ENCODE measurements around the gene HMCN1. TPM values are rescaled to one million over a fixed set of nuclear protein-coding genes. Genes with fewer than 3 reads are reported as not detected.
"Not testable (repeated sequence)": the region's sequence is repeated elsewhere in the genome, so short reads cannot be mapped to it uniquely, and the experiment has no call there.

Gene HMCN1
- total RNA-seq, 1 donor from 2014 or later: 8.6 TPM

DNA sequence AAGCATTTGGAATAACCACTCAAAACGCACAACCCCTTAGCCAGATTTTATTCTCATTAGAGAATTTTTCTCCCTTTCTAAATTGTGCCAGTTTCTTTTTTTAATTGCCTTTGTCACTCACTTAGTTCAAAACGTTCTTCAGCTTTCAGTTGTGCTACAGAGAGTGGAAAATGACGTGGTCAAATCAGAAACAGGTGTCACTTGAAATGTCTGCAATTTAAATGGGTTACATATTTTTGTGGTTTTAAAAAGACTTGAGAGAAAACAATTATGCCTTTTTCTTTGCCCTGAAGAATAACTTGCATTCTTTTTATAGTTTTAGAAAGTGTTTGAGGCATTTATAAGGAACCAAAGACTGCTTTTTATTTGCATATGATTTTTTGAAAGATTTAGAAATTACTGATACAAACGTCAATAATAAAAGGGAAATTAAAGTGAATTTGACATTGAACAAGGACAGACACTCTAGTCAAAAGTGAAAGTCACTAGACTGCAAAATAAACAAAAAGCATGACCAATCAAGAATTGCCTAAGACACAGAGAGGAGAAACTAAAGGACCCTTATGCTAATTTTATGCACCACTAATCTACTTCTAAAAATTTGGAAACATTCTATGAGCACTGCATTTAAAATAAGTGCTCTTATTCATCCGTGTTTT lies 449.9 kb downstream of the HMCN1 start:
- DNase-seq (ENCODE audit: low spot score) (no peak), ATAC-seq (peak; percentile 74)

DNA sequence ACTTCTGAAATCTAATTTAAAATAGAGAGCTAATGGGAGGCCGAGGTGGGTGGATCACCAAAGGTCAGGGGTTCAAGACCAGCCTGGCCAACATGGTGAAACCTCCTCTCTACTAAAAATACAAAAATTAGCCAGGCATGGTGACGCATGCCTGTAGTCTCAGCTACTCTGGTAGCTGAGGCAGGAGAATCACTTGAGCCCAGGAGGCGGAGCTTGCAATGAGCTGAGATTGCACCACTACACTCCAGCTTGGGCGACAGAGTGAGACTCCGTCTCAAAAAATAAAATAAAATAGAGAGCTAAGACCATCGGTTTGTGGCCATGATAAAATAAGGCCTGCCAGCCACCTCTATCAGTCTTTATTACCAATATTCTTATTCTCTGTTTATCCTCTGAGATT lies 452.1 kb downstream of the HMCN1 start:
- ATAC-seq; DNase-seq (ENCODE audit: low spot score): not testable (repeated sequence)

DNA sequence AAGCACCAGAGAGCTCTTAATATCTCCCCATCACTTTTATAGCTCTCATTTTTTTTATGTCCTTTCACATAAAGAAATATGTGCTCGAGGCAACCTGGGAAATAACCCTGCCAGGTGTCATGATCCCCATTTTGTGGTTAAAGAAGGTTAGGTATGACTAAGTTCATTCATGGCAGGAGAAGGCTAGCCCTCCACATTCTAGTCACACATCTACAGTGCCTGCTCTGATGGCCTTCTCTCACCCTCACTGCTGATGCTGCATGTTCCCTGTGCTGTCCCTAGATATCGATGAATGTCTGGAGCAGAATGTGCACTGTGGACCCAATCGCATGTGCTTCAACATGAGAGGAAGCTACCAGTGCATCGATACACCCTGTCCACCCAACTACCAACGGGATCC lies 453.4 kb downstream of the HMCN1 start:
- ATAC-seq: no peak

DNA sequence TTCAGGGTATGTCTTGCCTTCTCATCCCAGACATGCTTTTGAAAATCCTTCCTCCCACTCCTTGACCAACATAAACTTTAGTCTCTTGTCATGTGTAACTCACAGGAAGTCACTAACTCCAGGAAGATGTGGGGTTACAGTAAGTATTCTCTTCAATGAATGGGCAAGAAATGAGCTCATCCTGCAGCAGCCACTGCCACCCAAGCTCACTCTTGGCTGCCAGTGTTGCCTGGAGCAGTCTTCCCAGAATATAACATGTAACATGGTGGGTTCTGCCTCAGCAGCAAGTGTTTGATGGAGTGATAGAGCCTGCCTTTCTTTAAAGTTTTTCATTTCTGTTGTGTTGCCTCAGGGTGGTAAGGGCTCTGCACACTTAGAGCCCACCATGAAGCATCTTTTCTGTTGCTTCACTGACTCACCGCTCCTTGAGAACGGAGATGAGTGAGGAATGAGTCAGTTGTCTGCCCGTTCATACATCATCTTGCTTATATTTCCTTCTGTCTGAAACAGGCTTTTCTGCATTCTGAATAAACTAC lies 453.9 kb downstream of the HMCN1 start:
- ATAC-seq (no peak), DNase-seq (ENCODE audit: low spot score) (no peak)

More for the DNA sequence above, 453.4 kb downstream of the HMCN1 start:
- DNase-seq (ENCODE audit: low spot score): no peak

DNA sequence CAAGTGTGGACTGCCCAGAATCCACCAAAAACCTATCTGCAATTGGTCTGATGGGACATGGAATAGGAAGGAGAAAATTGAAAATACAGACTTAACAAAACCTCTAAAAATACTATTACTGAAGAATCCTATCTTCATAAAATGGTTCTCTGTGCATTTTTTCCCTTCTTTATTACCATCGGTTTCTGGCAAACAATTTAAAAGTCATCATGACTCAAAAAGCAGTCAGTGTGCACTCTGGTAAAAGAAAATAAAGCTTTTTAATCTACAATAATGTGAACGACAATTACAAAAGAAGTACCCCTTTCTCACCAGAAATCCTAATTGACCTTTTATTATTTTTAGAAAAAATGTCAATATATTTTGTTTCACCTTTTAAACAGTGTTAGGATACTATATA lies 454.5 kb downstream of the HMCN1 start:
- DNase-seq (ENCODE audit: low spot score) (no peak), ATAC-seq (no peak)

DNA sequence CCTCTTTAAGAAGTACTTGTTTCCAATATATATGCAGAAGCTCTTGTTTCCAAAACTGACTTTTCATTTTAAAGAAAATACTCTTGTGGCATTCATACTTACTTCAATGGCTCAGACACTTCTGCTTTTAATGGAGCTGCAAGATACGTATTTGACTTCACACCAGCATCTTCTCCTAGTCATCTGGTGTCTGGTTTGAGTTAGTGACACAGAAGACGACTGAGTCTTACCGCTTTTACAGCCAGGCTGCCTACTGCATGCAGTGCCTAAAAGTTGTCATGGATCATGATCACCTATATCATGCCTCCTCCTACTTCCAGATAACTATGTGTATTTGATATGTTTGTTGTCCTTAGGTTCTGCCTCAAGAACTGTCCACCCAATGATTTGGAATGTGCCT lies 455.0 kb downstream of the HMCN1 start:
- ATAC-seq (no peak), DNase-seq (ENCODE audit: low spot score) (no peak)

DNA sequence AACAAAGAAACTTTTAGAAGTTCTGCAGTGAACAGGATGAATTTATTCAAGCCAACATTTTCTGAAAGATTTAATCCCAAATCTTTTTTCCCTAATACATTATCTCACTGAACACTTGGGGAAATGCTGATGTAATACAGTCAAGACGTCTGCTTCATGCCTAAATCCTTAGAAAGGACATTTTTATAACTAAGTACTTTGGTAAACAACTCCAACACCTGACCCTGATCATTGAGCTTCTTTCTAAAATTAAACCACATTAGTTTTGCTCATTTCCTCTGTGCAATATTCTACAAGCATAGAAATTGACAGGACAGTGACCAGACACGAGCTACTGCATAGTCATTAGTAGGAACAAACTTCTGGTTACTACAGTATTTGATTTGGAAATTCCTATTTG lies 457.3 kb downstream of the HMCN1 start:
- ATAC-seq: no peak
- no peak for DNase-seq (ENCODE audit: low spot score)

DNA sequence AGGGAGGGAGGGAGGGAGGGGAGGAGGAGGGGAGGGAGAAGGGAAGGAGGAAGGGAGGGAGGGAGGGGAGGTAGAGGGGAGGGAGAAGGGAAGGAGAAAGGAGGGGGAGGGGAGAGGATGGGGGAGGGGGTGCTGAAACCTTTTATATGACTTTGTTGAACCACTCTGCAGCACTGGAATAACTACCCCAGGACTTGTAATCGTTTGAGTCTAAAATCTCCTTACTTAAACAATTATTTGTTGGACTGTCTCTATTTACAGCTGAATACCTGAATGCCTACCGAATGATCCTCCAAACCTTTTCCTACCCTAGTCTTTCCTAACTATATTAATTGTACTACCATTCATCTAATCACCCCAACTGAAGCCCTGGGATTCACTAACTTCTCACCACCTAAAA lies 459.0 kb downstream of the HMCN1 start:
- ATAC-seq: no peak
- no peak for DNase-seq (ENCODE audit: low spot score)

DNA sequence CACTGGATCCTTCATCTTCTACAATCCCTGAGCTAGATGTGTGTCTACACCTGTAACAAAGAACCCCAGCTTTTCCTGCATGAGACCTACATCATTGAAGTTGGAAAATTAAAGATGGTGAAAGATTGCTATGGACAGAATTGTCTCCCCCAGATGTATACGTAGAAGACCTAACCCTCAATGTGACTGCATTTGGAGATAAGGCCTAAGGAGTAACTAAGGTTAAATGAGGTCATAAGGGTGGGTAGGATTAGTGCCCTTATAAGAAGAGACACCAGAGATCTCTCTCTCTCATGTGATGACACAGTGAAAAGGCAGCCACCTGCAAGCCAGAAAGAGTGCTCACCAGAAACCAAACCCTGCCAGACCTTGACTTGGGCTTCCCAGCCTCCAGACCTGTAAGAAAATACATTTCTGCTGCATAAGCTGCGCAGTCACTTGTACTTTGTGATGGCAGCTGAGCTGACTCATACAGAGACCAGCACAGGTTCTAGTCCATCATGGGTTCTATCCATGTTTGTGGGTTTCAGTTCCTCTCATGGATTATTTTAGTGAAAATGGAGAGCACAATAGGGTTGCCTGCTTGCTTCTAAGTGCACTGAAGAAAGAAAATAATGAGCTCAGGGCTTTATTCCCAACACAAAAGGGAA lies 460.0 kb downstream of the HMCN1 start:
- ATAC-seq (no peak), DNase-seq (ENCODE audit: low spot score) (no peak)

DNA sequence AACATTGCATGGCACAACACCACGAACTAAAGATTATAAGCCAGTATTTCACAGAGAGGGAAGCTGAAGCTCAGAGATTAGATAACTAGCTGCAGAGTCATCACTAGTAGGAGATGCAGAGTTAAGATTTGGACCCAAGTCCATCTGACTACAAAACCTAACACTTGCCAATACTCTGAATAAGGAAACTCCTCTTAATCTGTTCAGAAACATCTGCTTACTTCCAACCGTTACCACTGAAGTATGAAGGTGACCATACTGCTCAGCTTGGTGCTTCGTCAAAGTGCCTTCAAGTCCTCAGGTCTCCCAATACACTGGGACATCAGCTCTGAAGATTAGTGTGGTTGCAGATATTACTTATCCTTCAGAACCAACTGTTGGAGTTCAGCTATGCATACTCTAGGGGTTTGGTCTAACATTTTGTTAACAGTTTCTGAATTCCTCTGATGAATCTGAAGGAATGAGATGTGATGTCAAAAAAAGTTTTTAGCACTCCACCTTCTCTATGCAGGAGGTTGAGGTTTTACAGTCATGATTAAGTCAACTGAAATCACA lies 461.3 kb downstream of the HMCN1 start:
- ATAC-seq (no peak), DNase-seq (ENCODE audit: low spot score) (no peak)

DNA sequence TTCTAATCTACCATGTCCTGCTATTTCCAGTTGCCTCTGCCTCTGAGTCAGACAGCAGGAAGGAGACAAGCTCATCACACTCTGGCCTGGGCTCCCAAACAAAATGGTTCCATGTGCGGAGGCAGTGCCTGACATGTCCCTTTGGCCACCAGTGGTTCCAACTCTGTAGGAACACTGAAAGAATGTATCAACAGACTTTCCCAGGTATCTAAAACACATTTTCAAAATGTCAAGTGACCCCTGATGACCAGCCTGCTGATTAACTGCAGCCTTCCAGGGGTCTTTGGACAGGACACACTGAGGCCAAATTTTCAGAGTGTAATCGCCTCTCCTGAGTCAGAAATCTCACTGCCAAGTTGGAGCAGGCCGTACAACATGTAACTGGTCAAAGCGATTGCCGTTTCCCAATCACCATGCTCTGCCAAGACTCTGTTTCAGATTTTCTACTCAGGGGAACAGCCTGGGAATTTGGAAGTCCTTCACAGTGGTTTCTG lies 468.1 kb downstream of the HMCN1 start:
- DNase-seq (ENCODE audit: low spot score): peak; percentile 62

DNA sequence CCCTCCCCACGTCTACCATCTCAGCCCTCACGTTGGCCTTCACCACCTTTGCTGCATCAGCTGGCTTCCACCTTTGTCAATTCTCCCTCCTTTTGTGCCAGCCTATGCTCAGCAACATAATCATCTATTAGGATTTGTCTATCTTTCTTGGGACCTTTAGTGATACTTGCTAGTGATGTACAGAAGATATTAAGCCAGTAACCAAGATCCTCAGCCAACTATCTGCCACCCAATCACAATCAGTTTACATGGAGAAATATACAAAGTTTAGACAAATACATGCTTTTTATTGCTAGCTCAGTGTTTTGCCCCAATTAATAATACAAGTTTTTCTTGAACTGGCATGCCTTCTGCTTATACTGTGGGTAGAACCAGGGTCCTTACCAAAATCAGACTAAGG lies 468.6 kb downstream of the HMCN1 start:
- no peak for DNase-seq (ENCODE audit: low spot score)
- ATAC-seq: no peak

More for the DNA sequence above, 468.1 kb downstream of the HMCN1 start:
- peak; percentile 97 for ATAC-seq

DNA sequence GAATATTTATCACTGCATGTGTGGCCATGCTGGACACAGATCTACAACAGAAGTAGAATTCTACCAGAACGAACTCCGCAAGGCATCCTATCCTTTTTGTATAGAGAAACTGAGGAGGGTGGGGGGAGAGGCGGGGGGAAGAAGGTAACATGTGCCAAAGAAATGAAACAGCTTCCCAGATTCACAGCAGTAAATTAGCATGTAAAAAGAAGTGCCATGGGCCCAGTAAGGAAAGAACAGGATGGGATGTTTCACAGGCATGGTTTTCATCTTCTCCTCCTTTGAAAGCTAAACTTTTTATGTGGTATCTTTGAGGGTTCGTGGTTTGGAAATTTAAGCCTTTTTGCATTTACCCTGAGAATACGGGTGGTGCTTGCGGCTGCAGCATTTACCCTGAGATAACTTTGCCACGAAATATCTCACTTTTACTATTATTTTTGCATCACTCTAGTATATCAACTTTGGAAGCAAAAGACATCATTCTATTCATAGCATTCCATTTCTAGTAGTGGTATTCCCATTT lies 471.9 kb downstream of the HMCN1 start:
- no peak for DNase-seq (ENCODE audit: low spot score)
- ATAC-seq: no peak

DNA sequence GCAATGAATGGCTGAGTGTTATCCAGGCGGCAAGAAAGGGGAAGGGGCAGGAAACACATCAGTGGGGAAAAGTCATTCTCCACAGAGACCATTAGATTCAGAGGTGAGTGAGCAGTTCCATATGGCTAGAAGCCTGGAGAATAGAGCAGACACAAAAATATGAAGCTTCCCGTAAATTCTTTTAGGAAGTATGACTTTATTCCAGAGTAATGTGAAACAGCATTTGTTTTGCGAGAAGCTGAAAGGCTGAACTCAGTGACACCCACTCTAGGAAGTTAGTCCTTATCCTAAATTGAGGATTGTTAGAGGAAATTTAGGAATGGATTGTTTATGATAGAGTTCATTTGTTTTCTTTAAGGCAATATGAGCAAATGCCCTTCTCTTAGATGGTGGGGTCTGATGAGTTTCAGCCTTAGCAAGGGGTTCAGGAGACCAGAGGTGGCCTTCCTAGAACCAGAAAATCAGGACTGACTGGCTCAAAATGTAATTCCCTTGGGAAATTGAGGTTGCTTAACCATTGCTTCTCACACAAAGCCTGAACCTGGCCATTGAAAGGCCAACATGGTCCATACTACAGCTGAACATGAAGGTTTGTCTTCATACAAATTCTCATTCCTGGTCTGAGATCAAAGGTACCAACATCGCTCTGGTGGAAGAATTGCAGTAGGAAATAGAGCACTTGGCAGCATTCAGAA lies 473.3 kb downstream of the HMCN1 start:
- DNase-seq (ENCODE audit: low spot score) (no peak), ATAC-seq (no peak)

DNA sequence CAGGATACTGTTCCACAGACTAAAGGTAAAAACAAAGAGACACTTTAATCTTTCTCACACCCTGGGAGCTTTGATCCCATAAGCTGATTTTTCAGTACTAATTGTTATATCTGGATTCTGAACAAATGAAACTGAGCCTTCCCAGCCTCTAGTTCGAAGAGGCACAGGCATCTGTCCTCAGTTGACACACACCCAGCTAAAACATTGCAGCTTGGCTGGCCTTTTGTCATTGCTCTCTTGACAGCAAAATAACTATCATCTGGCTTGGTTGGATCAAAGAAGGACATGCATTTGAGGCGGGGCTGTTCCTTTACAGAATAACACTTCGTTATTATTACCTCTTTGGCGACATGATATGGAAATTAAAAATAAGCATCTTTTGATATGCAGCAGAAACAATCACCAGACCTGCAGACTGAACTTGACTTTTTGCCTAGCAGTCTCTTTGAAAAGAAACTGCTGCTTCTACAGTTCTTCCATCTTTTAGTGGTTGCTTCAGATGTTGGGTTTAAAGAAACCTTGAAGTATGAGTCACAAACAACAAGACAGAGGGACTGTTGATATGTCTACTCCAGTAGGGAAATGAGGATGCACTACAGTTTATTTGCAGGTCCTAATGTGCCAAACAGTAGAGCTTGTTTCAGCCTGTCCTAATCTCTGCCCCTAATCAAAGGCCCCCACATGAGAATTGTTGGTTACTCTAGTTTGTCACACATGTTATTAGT lies 474.4 kb downstream of the HMCN1 start:
- DNase-seq (ENCODE audit: low spot score): no peak
- ATAC-seq: no peak

DNA sequence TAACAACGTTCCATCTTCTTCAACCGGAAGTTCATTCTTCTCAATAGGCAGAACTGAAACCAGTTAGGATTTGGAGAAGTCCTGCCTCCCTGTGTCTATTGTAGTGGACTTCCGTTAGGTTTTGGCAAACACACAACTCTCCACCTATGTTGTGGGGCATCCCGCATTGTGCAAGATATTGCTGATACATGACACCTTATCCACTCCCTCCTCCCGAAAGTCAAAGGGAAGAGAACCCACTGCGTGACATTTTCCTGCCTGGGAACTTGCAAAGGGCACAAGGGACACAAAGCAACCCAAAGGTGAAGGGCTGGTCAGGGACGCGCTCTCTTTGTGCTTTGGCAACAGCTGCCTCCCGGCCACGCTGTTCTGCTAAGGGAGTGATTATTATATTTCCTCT lies 476.1 kb downstream of the HMCN1 start:
- ATAC-seq: peak; percentile 73
- no peak for DNase-seq (ENCODE audit: low spot score)

DNA sequence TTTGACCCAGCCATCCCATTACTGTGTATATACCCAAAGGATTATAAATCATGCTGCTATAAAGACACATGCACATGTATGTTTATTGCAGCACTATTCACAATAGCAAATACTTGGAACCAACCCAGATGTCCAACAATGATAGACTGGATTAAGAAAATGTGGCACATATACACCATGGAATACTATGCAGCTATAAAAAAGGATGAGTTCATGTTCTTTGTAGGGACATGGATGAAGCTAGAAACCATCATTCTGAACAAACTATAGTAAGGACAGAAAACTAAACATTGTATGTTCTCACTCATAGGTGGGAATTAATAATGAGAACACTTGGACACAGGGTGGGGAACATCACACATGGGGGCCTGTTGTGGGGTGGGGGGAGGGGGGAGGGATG lies 477.4 kb downstream of the HMCN1 start:
- ATAC-seq; DNase-seq (ENCODE audit: low spot score): not testable (repeated sequence)

DNA sequence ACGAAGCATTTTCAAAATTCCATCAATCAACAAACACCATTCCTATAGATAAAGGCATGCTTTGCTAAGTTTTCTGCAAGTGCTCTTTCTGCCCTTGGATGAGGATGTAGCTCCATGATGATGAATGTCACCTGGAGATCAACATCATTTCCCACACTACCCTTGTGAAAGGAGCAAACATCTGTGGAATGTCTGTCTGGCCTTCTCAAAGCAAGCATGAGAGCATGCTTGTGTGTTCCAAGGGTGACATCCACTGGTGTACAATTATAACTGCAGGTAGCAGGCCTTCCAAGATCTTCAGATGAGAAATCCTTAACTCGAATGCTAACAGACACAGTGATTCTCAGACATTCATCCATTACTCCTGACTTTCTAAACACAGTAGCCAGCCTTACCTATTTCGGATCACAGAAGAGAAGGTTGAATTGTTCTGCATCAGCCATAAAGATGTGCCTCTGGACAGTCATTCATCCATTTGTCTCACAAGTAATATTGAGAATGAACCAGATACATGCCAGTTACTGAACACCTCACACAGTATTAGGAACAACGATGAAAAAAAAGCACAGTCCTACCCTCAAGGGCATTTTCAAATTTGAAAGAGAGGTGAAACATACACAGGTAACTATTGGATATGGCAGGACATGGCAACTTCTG lies 478.5 kb downstream of the HMCN1 start:
- ATAC-seq (peak; percentile 98), DNase-seq (ENCODE audit: low spot score) (peak; percentile 52)

DNA sequence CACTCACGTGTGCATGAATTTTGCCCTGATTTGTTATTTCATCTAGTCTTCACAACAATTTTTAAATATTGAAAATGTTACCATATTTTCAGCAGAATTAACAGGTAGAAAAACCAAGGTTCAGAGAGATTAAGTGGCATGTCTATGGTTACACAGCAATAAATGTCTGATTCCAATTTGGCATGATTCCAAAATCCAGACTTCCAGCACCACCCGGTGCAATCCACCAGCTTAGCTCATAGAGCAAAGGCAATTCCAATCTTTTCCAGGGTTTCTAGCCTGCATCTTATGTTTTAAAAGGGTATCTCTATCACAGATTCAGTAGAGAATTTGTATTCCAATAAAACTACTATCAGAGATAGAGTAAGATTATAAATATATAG lies 479.0 kb downstream of the HMCN1 start:
- DNase-seq (ENCODE audit: low spot score): no peak
- ATAC-seq: no peak

DNA sequence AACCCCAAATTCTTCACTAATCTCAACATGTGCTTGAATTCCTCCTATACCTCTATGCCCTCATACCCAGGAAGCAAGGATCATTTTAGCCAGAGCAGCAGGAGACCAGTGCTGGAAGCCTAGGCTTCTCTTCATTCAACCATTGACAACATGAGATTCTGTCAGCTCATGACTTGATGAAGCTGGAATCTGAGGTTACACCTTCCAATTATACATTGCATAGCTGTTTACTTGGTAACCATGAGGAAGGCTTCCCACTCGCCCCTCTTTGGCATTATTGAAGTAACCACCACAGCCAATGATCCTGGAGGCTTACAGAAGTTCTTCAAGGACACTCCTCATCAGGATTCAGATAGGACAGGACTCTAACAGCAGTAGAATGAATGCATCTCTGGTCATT lies 480.6 kb downstream of the HMCN1 start:
- no peak for ATAC-seq

More for the DNA sequence above, 480.6 kb downstream of the HMCN1 start:
- DNase-seq (ENCODE audit: low spot score): no peak

Measured in left lobe of liver (tissue), 2 donors.